ENCODE measurements around the gene ANKZF1.
A peak's percentile ranks its signal among the peaks of the same experiment; 100 is the strongest.

Gene ANKZF1

GRCh38 chr2:219278655-219279150 is 49.1 kb downstream of the ANKZF1 start:
- Mint-ChIP-seq H3K36me3 (peaks cover 44% of the 10 kb centered on the region), H3K4me3 (peak overlapping the region; percentile 90), H3K4me1 (peaks cover 54% of the 10 kb centered on the region), H3K9me3 (no peaks in the 10 kb centered on the region), H3K27ac (peak overlapping the region; percentile 97)
- ATAC-seq (no peak), DNase-seq (ENCODE audit: low spot score in 2 of 2) (no peak)

GRCh38 chr2:219279151-219279915 is 49.7 kb downstream of the ANKZF1 start, which contains the start of gene DNAJB2:
Gene DNAJB2, plus strand, starts transcription at chr2:219279366. Its CDS starts 468 bp downstream, at chr2:219279834.
- peaks cover 56% of the 10 kb centered on the region for H3K4me1 Mint-ChIP-seq

GRCh38 chr2:219279916-219280516 is 50.4 kb downstream of the ANKZF1 start:
- ATAC-seq: no peak
- Mint-ChIP-seq H3K4me1 (peaks cover 56% of the 10 kb centered on the region), H3K4me3 (peak overlapping the region; percentile 90), H3K27ac (peak overlapping the region; percentile 97), H3K9me3 (no peaks in the 10 kb centered on the region), H3K36me3 (peaks cover 56% of the 10 kb centered on the region)
- DNase-seq (ENCODE audit: low spot score in 2 of 2): no peak

More at GRCh38 chr2:219279151-219279915, 49.7 kb downstream of the ANKZF1 start, which contains the start of gene DNAJB2:
- peak; percentile 95 to 98 for DNase-seq (ENCODE audit: low spot score in 2 of 2)
- H3K4me3 Mint-ChIP-seq: peak within 1 kb of the TSS; percentile 90
- peak within 1 kb of the TSS; percentile 97 for H3K27ac Mint-ChIP-seq
- ATAC-seq: peak; percentile 92
- H3K36me3 Mint-ChIP-seq: peaks cover 50% of the 10 kb centered on the region
- no peaks in the 10 kb centered on the region for H3K9me3 Mint-ChIP-seq

GRCh38 chr2:219280651-219281050 is 51.0 kb downstream of the ANKZF1 start:
- ATAC-seq (no peak), DNase-seq (ENCODE audit: low spot score in 2 of 2) (no peak)
- peak overlapping the region; percentile 97 for H3K27ac Mint-ChIP-seq
- no peaks in the 10 kb centered on the region for H3K9me3 Mint-ChIP-seq
- H3K36me3 Mint-ChIP-seq: peaks cover 63% of the 10 kb centered on the region
- H3K4me3 Mint-ChIP-seq: peak overlapping the region; percentile 90
- H3K4me1 Mint-ChIP-seq: peaks cover 62% of the 10 kb centered on the region

GRCh38 chr2:219281588-219281987 is 52.0 kb downstream of the ANKZF1 start:
- Mint-ChIP-seq H3K27ac (peak overlapping the region; percentile 97), H3K4me1 (peaks cover 70% of the 10 kb centered on the region)
- no peak for ATAC-seq

GRCh38 chr2:219282375-219282774 is 52.8 kb downstream of the ANKZF1 start:
- DNase-seq (ENCODE audit: low spot score in 2 of 2) (no peak), ATAC-seq (no peak)
- no peaks in the 10 kb centered on the region for H3K9me3 Mint-ChIP-seq
- no peak overlapping the region for H3K4me3 Mint-ChIP-seq
- H3K36me3 Mint-ChIP-seq: peaks cover 67% of the 10 kb centered on the region
- H3K27ac Mint-ChIP-seq: peak overlapping the region; percentile 81
- peaks cover 69% of the 10 kb centered on the region for H3K4me1 Mint-ChIP-seq

More at GRCh38 chr2:219281588-219281987, 52.0 kb downstream of the ANKZF1 start:
- Mint-ChIP-seq H3K4me3 (peak overlapping the region; percentile 90), H3K36me3 (peaks cover 67% of the 10 kb centered on the region), H3K9me3 (no peaks in the 10 kb centered on the region)
- DNase-seq (ENCODE audit: low spot score in 2 of 2): no peak

- Mint-ChIP-seq H3K4me3 (no peak overlapping the region), H3K36me3 (peaks cover 67% of the 10 kb centered on the region), H3K4me1 (peaks cover 62% of the 10 kb centered on the region)
These were observed 53.5 kb downstream of the ANKZF1 start for GRCh38 chr2:219282943-219283581.

GRCh38 chr2:219284501-219285372 is 55.1 kb downstream of the ANKZF1 start:
- DNase-seq (ENCODE audit: low spot score in 2 of 2) (no peak), ATAC-seq (no peak)
- Mint-ChIP-seq H3K4me1 (peaks cover 50% of the 10 kb centered on the region), H3K9me3 (no peaks in the 10 kb centered on the region), H3K27ac (peak overlapping the region; percentile 81), H3K36me3 (peaks cover 63% of the 10 kb centered on the region), H3K4me3 (no peak overlapping the region)

More at GRCh38 chr2:219282943-219283581, 53.5 kb downstream of the ANKZF1 start:
- ATAC-seq (no peak), DNase-seq (ENCODE audit: low spot score in 2 of 2) (no peak)
- Mint-ChIP-seq H3K9me3 (no peaks in the 10 kb centered on the region), H3K27ac (peak overlapping the region; percentile 81)

GRCh38 chr2:219285373-219285735 is 55.7 kb downstream of the ANKZF1 start:
- Mint-ChIP-seq H3K27ac (peak overlapping the region; percentile 81), H3K9me3 (no peaks in the 10 kb centered on the region), H3K4me3 (no peak overlapping the region), H3K36me3 (peaks cover 57% of the 10 kb centered on the region), H3K4me1 (peaks cover 44% of the 10 kb centered on the region)
- DNase-seq (ENCODE audit: low spot score in 2 of 2) (no peak), ATAC-seq (no peak)

GRCh38 chr2:219285894-219286425 is 56.4 kb downstream of the ANKZF1 start:
- Mint-ChIP-seq H3K4me3 (no peak overlapping the region), H3K27ac (peak overlapping the region; percentile 81), H3K36me3 (peaks cover 51% of the 10 kb centered on the region), H3K9me3 (no peaks in the 10 kb centered on the region), H3K4me1 (peaks cover 38% of the 10 kb centered on the region)
- no peak for ATAC-seq
- DNase-seq (ENCODE audit: low spot score in 2 of 2): no peak

Data from stimulated activated effector memory CD8-positive, alpha-beta T cell treated with anti-CD3 and anti-CD28 coated beads, Interleukin-12 subunit alpha, Interleukin-12 subunit beta, amount 100 ng/mL, for 72 hours (primary cell).